A673 (cell line): ENCODE measurements around the gene KLF16.
"Not testable (repeated sequence)": the region's sequence is repeated elsewhere in the genome, so short reads cannot be mapped to it uniquely, and the experiment has no call there.

ENCODE experiments used
- EZH2 ChIP-seq: fragments of 200-600 bp; sonication (generic); IDR thresholded peaks from 2 replicates; pipeline ENCODE4 v1.6.1; 2017; ENCODE audit warnings: borderline replicate concordance, low read depth, mild to moderate bottlenecking, mixed read lengths, antibody characterized with exemption, low read length; ENCODE audit not compliant: poor library complexity, severe bottlenecking
- TF ChIP-seq, protein P1 (sequence below): fragments of 300-800, 200-600 bp; sonication (generic); conservative IDR thresholded peaks from 2 replicates; pipeline ENCODE4 v1.5.1; 2017; ENCODE audit warnings: low read depth, mild to moderate bottlenecking, antibody characterized with exemption, low read length, moderate library complexity, mixed read lengths

DNA sequence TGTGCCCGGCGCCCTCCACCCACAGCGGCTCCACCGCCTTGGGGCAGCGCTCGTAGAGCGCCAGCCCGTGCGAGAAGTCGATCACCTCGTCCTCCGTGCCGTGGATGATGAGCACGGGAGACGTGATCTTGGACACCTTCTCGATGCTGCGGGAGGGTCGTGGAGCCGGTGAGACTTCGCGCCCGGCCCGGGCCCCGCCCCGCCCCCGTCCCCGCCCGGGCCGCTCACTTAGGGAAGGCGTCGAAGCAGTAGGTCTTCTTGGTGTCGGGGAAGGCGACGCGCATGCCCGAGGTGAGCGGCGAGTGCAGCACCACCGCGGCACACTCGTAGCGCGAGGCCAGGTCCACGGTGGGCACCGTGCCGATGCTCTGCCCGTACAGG is 13.9 kb upstream of the KLF16 start:
- TF ChIP-seq, protein P1, sequence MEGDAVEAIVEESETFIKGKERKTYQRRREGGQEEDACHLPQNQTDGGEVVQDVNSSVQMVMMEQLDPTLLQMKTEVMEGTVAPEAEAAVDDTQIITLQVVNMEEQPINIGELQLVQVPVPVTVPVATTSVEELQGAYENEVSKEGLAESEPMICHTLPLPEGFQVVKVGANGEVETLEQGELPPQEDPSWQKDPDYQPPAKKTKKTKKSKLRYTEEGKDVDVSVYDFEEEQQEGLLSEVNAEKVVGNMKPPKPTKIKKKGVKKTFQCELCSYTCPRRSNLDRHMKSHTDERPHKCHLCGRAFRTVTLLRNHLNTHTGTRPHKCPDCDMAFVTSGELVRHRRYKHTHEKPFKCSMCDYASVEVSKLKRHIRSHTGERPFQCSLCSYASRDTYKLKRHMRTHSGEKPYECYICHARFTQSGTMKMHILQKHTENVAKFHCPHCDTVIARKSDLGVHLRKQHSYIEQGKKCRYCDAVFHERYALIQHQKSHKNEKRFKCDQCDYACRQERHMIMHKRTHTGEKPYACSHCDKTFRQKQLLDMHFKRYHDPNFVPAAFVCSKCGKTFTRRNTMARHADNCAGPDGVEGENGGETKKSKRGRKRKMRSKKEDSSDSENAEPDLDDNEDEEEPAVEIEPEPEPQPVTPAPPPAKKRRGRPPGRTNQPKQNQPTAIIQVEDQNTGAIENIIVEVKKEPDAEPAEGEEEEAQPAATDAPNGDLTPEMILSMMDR, result not testable (repeated sequence)
- not testable (repeated sequence) for TF ChIP-seq EZH2
